Measurements from ENCODE around the gene KCNQ1. TPM values are rescaled to one million over a fixed set of nuclear protein-coding genes. Genes with fewer than 3 reads are reported as not detected.

Gene KCNQ1
- total RNA-seq, 1 donor from 2014 or later, result 2.7 TPM

DNA sequence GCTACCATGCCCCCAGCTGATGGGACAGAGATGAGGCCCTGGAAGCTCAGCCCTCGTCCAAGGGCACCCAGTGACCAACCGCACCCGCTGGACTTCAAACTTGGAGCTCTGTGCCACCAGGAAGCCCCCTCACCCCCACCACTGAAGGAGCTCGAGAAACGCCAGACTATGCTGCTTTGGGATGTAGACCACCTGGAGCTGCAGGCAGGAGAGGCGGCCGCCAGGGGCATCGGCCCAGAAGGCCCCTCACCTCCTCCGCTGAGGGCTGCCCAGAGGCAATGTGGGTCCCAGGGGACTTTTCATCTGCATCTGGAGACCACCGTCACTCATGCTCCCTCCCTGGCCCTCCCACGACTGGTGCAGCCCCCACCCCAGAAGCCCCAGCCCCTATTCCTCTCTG lies 412.5 kb downstream of the KCNQ1 start:
- no peaks in the 10 kb centered on the region for H3K27me3 ChIP-seq
- H3K27ac ChIP-seq, result no peak overlapping the region
- H3K4me1 ChIP-seq, result no peaks in the 10 kb centered on the region
- TF ChIP-seq POLR2A (IDR thresholded peaks at IDR 0.05) (no peak), CTCF (IDR thresholded peaks at IDR 0.05) (no peak), POLR2AphosphoS5 (IDR thresholded peaks at IDR 0.05; ENCODE audit: insufficient read depth in 1 of 2, low read depth in 1 of 2) (no peak)
- no peaks in the 10 kb centered on the region for H3K9me3 ChIP-seq
- no peak overlapping the region for H3K4me3 ChIP-seq
- no peaks in the 10 kb centered on the region for H3K36me3 ChIP-seq
- DNase-seq (ENCODE audit: extremely low spot score in 2 of 2), result no peak
- intact Hi-C loops (cut with DNase I), result no loop called here

- DNase-seq (ENCODE audit: extremely low spot score in 2 of 2), result no peak
- H3K27me3 ChIP-seq, result no peaks in the 10 kb centered on the region
- no peak overlapping the region for H3K4me3 ChIP-seq
- H3K4me1 ChIP-seq, result no peaks in the 10 kb centered on the region
- H3K36me3 ChIP-seq, result no peaks in the 10 kb centered on the region
- TF ChIP-seq POLR2AphosphoS5 (IDR thresholded peaks at IDR 0.05; ENCODE audit: insufficient read depth in 1 of 2, low read depth in 1 of 2) (no peak), CTCF (IDR thresholded peaks at IDR 0.05) (no peak), POLR2A (IDR thresholded peaks at IDR 0.05) (no peak)
- intact Hi-C loops (cut with DNase I), result no loop called here
- no peak overlapping the region for H3K27ac ChIP-seq
- H3K9me3 ChIP-seq, result no peaks in the 10 kb centered on the region
Measured at GRCh38 chr11:2857918-2858317, 413.1 kb downstream of the KCNQ1 start.

GRCh38 chr11:2858995-2859698 lies 414.3 kb downstream of the KCNQ1 start:
- intact Hi-C loops (cut with DNase I), result no loop called here

GRCh38 chr11:2859699-2860037 lies 414.9 kb downstream of the KCNQ1 start:
- no peaks in the 10 kb centered on the region for H3K27me3 ChIP-seq
- H3K4me1 ChIP-seq, result no peaks in the 10 kb centered on the region
- H3K4me3 ChIP-seq, result no peak overlapping the region
- intact Hi-C loops (cut with DNase I), result no loop called here
- DNase-seq (ENCODE audit: extremely low spot score in 2 of 2), result no peak
- H3K36me3 ChIP-seq, result no peaks in the 10 kb centered on the region
- H3K27ac ChIP-seq, result no peak overlapping the region
- H3K9me3 ChIP-seq, result no peaks in the 10 kb centered on the region
- no peak for TF ChIP-seq POLR2AphosphoS5 (IDR thresholded peaks at IDR 0.05; ENCODE audit: insufficient read depth in 1 of 2, low read depth in 1 of 2)
- TF ChIP-seq POLR2A (IDR thresholded peaks at IDR 0.05), result no peak
- TF ChIP-seq CTCF (IDR thresholded peaks at IDR 0.05), result no peak

More at GRCh38 chr11:2858995-2859698, 414.3 kb downstream of the KCNQ1 start:
- TF ChIP-seq POLR2A (IDR thresholded peaks at IDR 0.05), result no peak
- no peak for TF ChIP-seq CTCF (IDR thresholded peaks at IDR 0.05)
- no peak for TF ChIP-seq POLR2AphosphoS5 (IDR thresholded peaks at IDR 0.05; ENCODE audit: insufficient read depth in 1 of 2, low read depth in 1 of 2)
- H3K27me3 ChIP-seq, result no peaks in the 10 kb centered on the region
- no peaks in the 10 kb centered on the region for H3K36me3 ChIP-seq
- H3K4me1 ChIP-seq, result no peaks in the 10 kb centered on the region
- DNase-seq (ENCODE audit: extremely low spot score in 2 of 2), result no peak
- H3K9me3 ChIP-seq, result no peaks in the 10 kb centered on the region
- H3K27ac ChIP-seq, result no peak overlapping the region
- no peak overlapping the region for H3K4me3 ChIP-seq

DNA sequence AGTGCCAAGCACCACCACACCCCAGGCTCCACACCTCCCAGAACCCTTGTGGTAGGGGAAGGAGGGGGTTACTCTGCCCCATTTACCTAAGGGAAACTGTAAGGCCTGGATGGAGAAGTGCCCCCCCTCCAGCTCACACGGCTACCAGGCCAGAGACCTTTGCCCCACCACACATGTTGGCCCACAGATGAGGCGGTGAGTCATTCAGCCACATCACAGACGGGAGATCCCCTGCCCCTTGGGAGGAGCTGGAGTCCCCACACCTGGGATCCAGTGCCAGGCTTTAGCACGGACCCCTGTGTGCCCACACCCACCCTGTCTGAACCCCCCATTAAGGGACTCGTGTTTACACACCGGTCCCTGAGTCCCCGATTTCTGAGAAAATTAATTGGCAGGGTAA lies 415.8 kb downstream of the KCNQ1 start:
- intact Hi-C loops (cut with DNase I), result no loop called here
- H3K27ac ChIP-seq, result no peak overlapping the region

More for the DNA sequence above, 415.8 kb downstream of the KCNQ1 start:
- TF ChIP-seq CTCF (IDR thresholded peaks at IDR 0.05), result no peak
- TF ChIP-seq POLR2AphosphoS5 (IDR thresholded peaks at IDR 0.05; ENCODE audit: insufficient read depth in 1 of 2, low read depth in 1 of 2), result no peak
- TF ChIP-seq POLR2A (IDR thresholded peaks at IDR 0.05), result no peak
- no peaks in the 10 kb centered on the region for H3K4me1 ChIP-seq
- DNase-seq (ENCODE audit: extremely low spot score in 2 of 2), result no peak
- H3K36me3 ChIP-seq, result no peaks in the 10 kb centered on the region
- H3K9me3 ChIP-seq, result no peaks in the 10 kb centered on the region
- no peak overlapping the region for H3K4me3 ChIP-seq
- H3K27me3 ChIP-seq, result no peaks in the 10 kb centered on the region
